Bronchial smooth muscle cell (primary cell): ENCODE measurements around the gene OR52E8. TPM values are rescaled to one million over a fixed set of nuclear protein-coding genes. Genes with fewer than 3 reads are reported as not detected.

Experiments used
- total RNA-seq: library from RNA; depleted of rRNA; stranded (reverse); fragments of >200 nt; gene quantifications from 2 replicates; pipeline ENCODE4 v1.2.1, GENCODE V29; 2014

OR52E8 gene
- total RNA-seq: not detected in 2 replicates

DNA sequence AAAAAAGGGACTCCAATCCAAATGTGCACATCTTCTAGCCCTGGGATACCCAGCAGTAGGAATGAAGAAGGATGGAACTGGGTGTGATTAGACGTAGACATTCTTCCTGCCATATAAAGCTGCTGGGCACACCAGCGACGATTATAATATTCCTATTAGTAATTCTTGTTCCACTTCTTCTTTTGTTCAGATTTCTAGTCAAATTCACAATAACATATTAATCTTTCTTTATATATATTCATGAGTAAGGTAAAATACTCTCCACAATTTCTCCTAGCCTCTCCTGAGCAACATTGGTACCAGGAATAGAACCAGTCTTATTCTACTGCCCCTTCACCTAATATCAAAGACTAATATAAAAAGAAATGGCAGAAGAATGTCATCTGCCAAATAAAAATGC, at the start of gene OR52E8:
OR52E8 (minus strand) TSS at position 101 of the 400 bp plus-strand sequence; CDS start at position 101, 0 bp downstream.

DNA sequence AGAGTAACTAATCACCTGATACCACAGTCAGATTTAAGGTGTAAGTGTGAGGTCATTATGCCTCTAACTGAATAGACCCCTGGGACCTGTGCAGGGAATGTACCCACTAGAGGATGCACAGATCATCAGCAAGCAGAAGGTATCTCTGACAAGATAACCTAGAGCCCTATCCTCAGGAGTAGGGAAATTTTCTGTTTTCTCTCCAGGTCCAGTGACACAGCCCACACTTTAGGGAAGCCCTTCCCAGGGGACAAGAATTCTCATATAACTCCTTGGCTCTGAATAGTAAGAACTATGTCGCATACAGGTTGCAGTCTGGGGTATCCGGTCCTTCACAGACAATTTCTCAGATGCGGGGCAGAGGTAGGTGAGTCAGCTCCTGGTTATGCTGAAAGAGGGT, 35.4 kb upstream of the OR52E8 start, which contains the start of gene OR52E5:
OR52E5 (plus strand) TSS at position 301 of the 400 bp plus-strand sequence. CDS start 7,569 bp downstream, outside the sequence.

DNA sequence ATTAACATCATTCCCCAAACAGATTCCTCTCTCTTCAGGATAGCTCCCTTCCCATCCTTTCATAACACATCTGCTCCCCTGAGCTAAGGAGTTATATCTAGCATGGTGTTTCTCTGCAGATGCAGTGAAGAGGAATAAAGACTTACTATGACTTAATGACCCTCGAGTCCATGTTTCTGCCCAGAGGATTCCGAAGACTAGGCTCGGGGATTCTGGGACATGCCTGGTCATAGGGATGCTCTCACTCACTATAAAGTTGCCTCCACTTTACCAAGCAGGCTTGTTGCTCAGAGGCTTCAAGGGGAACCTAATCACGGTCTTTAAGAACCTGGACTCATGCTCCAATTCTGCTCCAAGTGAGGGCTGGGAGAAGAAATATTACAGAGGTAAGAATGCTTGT, 22.8 kb upstream of the OR52E8 start, which contains the start of gene OR52E4:
OR52E4 (plus strand) TSS at position 301 of the 400 bp plus-strand sequence. CDS start 3,664 bp downstream, outside the sequence.

DNA sequence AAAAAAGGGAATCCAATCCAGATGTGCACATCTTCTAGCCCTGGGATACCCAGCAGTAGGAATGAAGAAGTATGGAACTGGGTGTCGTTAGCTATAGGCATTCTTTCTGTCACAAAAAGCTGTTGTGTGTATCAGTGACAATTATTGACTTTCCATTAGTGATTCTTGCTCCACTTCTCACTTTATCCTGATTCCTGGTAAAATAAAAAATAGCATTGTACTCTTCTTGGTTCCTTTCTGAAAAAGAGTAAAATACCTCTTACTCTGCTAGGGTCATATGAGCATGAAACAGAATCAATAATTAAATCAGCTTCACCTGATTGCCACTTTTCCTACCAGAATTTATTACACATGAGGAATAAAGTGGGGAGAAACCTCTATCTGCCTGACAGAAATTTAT, 15.7 kb downstream of the OR52E8 start, which contains the start of gene OR52E6:
OR52E6 (minus strand) TSS at position 101 of the 400 bp plus-strand sequence; CDS start at position 101, 0 bp downstream.

DNA sequence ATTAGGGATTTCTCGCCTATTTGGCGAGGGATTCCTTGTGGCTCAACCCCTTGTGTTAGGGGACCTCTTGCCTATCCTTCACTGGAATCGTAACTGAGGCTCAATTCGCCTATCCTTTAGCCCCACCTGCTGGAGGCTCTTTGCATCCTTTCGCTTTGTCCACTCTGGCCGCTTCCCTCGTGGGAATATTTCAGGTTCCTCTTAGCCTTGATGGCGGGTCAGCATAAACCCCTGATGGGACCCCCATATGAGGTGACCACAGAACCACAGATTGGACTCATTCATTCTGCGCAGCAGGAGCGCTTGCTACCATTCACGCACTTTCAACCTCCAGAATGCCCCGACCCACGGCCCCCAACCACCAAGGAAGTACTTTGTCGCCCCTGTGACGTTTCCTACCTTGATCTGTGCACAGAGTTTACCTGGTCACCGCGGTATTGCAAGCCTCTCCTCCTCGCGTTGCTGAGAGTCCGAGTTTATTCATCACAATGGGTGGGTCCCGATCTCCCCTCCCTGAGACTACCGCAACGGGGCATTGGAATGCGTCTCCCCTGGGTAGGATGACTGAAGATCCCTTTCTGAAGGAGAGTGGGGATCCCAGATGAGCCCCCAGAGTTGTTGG, 48.9 kb downstream of the OR52E8 start, which contains the start of gene OR52N2:
OR52N2 (plus strand) TSS at position 425 of the 622 bp plus-strand sequence. CDS start 11,412 bp downstream, outside the sequence.

Other genes with a start within 250 kb of the OR52E8 start
- gene TRIM34, start 232.7 kb downstream of the OR52E8 start, total RNA-seq: 19.4 and 23.1 TPM in 2 replicates
- 37.8 and 45.6 TPM in 2 replicates for gene TRIM5, start 172.6 kb downstream of the OR52E8 start, total RNA-seq
- gene TRIM22, start 167.9 kb downstream of the OR52E8 start, total RNA-seq: 151 and 208 TPM in 2 replicates
- under 0.01 TPM in 1 of 2 replicates, not detected in the other for gene OR56B1, start 121.2 kb downstream of the OR52E8 start, total RNA-seq
- 0.17 TPM in 1 of 2 replicates, not detected in the other for gene OR52N4, start 103.4 kb downstream of the OR52E8 start, total RNA-seq
- gene OR52N5, start 74.3 kb downstream of the OR52E8 start, total RNA-seq: not detected in 2 replicates
- not detected in 2 replicates for gene OR52N1, start 66.4 kb downstream of the OR52E8 start, total RNA-seq
- gene OR52N2, start 48.8 kb downstream of the OR52E8 start, total RNA-seq: not detected in 2 replicates
- not detected in 2 replicates for gene OR52E6, start 15.8 kb downstream of the OR52E8 start, total RNA-seq
- not detected in 2 replicates for gene OR52E4, start 22.9 kb upstream of the OR52E8 start, total RNA-seq
- not detected in 2 replicates for gene OR52E5, start 35.5 kb upstream of the OR52E8 start, total RNA-seq
- gene OR56A3, start 84.6 kb upstream of the OR52E8 start, total RNA-seq: not detected in 2 replicates
- not detected in 2 replicates for gene OR56A5, start 110.8 kb upstream of the OR52E8 start, total RNA-seq
- not detected in 2 replicates for gene OR52L1, start 129.3 kb upstream of the OR52E8 start, total RNA-seq
- gene OR56A4, start 149.3 kb upstream of the OR52E8 start, total RNA-seq: not detected in 2 replicates
- under 0.01 TPM in 1 of 2 replicates, not detected in the other for gene OR56A1, start 173.1 kb upstream of the OR52E8 start, total RNA-seq
- gene OR56B4, start 250.0 kb upstream of the OR52E8 start, total RNA-seq: not detected in 2 replicates